ENCODE measurements around the gene GRM8. TPM values are rescaled to one million over a fixed set of nuclear protein-coding genes. Genes with fewer than 3 reads are reported as not detected.

GRM8 gene
- total RNA-seq, 8 experiments from 2014 or later, result 0.35 to 4.8 (median 2.7) TPM; not detected in 1

DNA sequence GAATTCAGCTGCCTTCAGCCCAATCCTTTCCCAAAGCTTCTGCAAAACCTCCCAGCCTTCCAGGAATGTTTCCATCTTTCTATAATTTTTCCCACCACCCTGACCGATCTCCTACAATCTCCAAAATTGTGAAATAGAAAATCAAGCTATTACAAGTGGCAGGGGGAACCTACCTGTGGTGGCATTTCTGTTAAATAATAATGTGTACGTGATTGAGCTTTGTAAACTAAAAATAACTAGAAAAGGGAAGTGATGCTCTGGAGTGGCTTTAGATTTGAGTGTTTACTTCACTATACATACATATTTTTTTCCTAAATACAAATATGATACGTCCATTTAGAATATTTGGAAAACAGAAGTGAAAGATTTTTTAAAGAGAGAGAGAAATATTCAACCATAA is 593.6 kb downstream of the GRM8 start:
- no peak for ATAC-seq (replicated peaks in 6 of 8)
- H3K4me3 ChIP-seq, result no peak overlapping the region
- 0 to 100% (median 84%) methylated on average over 1 to 3 of the region's 3 CpGs for WGBS, 10 experiments
- in situ Hi-C loops (cut with MboI; ENCODE audit: low pct_unique_long_range_greater_than_20kb in 2 of 9, low sequenced_read_pairs in 9 of 9, unreplicated experiment in 9 of 9), result no loop called here
- no peak overlapping the region for H3K27ac ChIP-seq
- no peaks in the 10 kb centered on the region for H3K4me1 ChIP-seq (replicated peaks in 1 of 2)

DNA sequence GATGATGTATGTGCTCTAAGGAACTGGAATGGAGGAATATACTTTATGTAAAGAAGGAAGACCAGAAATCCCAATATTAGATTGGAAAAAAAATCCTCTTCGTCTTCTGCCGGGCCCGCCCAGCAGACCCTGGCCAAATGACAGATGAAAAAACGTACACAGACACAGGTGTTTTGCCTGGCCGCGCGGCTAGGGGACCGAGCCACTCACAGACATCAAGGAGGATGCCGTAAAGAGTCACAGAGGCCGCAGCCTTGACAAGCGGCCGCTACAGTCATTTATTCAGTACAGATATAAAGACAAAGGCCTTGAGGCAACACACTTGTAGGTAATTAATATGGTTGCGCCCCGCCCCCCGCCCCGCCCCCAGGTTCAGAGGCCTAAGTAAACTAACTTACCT is 594.1 kb downstream of the GRM8 start:
- no peaks in the 10 kb centered on the region for H3K4me1 ChIP-seq (replicated peaks in 1 of 2)
- no peak overlapping the region for H3K27ac ChIP-seq
- ATAC-seq (replicated peaks in 6 of 8), result no peak
- 9 to 92% (median 78%) methylated on average over 1 to 13 of the region's 16 CpGs; no CpG with 5 or more reads in 4 of the 10 experiments for WGBS, 10 experiments
- in situ Hi-C loops (cut with MboI; ENCODE audit: low pct_unique_long_range_greater_than_20kb in 2 of 9, low sequenced_read_pairs in 9 of 9, unreplicated experiment in 9 of 9), result no loop called here
- no peak overlapping the region for H3K4me3 ChIP-seq

DNA sequence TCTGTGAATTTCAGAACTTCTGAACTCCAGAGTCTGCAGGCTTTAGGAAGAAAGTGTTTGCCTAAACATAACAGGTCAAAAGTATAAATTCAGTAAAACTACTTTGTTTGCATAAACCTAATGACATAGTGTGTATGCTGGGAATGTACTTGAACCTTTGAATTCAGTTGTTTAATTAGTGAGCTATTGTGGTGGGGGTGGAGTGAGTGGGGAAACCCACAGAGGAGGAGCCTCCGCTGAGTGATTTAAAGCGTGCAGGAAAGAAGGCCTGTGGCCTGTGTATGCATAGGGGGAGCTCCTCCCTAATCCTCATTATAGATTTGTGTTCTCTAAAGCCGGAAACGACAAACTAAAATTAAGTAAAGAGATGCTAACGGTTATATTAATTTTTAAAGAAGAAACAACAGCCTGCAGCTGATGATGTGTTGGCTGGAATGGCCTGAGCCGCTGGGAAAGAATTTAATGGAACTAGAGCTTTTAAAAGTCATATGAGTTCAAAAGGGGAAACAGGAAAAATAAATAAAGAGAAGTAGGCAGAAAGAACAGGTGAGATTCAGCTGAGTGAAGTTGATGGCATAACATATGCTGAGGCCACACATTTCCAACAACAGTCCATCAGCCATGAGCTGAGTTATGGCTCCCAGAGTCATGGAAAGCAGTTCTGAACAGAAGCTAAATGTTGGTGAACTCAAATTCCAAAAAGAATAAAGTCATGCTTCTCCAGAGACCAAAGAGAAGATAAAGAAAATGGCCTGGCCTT is 595.0 kb downstream of the GRM8 start:
- Histone ChIP-seq H3K4me3 (no peak overlapping the region), H3K4me1 (replicated peaks in 1 of 2) (no peaks in the 10 kb centered on the region), H3K27ac (no peak overlapping the region)
- in situ Hi-C loops (cut with MboI; ENCODE audit: low pct_unique_long_range_greater_than_20kb in 2 of 9, low sequenced_read_pairs in 9 of 9, unreplicated experiment in 9 of 9), result no loop called here
- 15 to 85% (median 70%) methylated on average over 2 to 6 of the region's 6 CpGs for WGBS, 10 experiments
- peak in 1 of 8 experiments; percentile 26 for ATAC-seq (replicated peaks in 6 of 8)

DNA sequence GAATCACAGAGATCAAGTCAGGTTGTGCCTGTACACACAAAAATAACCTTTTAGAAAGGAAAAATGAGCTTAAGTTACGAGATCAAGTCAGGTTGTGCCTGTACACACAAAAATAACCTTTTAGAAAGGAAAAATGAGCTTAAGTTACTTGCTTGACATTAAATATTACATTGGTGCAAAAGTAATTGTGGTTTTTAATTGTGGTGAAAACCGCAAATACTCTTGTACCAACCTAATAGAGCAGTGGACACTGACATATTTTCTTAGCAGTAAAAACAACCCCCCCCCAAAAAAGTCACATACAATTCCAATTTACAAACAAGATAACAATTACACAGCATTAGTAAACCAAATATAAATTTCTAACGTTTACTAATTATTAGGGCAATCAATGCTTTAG is 595.6 kb downstream of the GRM8 start:
- WGBS, 10 experiments, result 3 to 100% (median 70%) methylated on average over 1 to 3 of the region's 3 CpGs; no CpG with 5 or more reads in 1 of the 10 experiments
- in situ Hi-C loops (cut with MboI; ENCODE audit: low pct_unique_long_range_greater_than_20kb in 2 of 9, low sequenced_read_pairs in 9 of 9, unreplicated experiment in 9 of 9), result no loop called here

DNA sequence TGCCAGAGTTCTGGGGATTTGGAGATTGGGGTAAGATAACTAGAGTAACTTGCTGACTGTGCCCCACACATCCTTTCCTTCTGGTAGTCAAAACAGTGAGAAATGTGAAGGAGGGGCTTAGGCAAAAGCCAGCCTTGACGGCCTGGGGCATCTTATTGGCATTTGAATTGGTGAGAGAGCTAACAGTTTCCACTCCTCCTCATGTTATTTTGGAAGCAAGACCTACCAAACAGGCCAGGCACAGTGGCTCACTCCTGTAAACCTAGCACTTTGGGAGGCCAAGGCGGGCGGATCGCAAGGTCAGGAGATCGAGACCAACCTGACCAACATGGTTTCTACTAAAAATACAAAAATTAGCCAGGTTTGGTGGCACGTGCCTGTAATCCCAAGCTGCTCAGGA is 596.6 kb downstream of the GRM8 start:
- Histone ChIP-seq H3K27ac (no peak overlapping the region), H3K4me3 (no peak overlapping the region), H3K4me1 (replicated peaks in 1 of 2) (no peaks in the 10 kb centered on the region)
- in situ Hi-C loops (cut with MboI; ENCODE audit: low pct_unique_long_range_greater_than_20kb in 2 of 9, low sequenced_read_pairs in 9 of 9, unreplicated experiment in 9 of 9), result no loop called here
- no peak for ATAC-seq (replicated peaks in 6 of 8)
- 0 to 100% (median 42%) methylated on average over 1 to 5 of the region's 6 CpGs; no CpG with 5 or more reads in 4 of the 10 experiments for WGBS, 10 experiments

More for the DNA sequence above, 595.6 kb downstream of the GRM8 start:
- ATAC-seq (replicated peaks in 6 of 8), result no peak
- Histone ChIP-seq H3K27ac (no peak overlapping the region), H3K4me1 (replicated peaks in 1 of 2) (no peaks in the 10 kb centered on the region), H3K4me3 (no peak overlapping the region)

DNA sequence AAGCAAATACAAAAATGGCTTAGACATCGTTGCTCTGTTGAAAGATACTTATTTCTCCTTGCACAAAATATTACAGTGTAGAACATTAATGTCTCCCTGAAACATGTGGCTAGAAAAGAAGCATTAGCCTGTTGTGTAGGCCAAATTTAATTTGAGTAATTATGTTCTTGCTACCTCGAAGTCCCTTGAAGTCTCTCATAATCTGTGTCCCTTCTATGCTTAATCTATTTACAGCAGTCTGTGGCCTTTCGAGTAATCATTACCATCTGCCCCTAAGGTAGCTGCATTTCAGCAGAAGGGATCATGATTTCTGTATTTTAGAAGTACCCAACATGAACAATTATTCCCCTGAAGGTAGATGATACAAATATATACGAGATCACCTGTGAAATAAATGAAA is 615.2 kb downstream of the GRM8 start:
- WGBS, 10 experiments, result 0 to 93% (median 74%) methylated on average over 1 to 4 of the region's 4 CpGs
- Histone ChIP-seq H3K27ac (no peak overlapping the region), H3K4me1 (replicated peaks in 1 of 2) (no peaks in the 10 kb centered on the region), H3K4me3 (no peak overlapping the region)
- ATAC-seq (replicated peaks in 6 of 8), result no peak
- in situ Hi-C loops (cut with MboI; ENCODE audit: low pct_unique_long_range_greater_than_20kb in 2 of 9, low sequenced_read_pairs in 9 of 9, unreplicated experiment in 9 of 9), result no loop called here

DNA sequence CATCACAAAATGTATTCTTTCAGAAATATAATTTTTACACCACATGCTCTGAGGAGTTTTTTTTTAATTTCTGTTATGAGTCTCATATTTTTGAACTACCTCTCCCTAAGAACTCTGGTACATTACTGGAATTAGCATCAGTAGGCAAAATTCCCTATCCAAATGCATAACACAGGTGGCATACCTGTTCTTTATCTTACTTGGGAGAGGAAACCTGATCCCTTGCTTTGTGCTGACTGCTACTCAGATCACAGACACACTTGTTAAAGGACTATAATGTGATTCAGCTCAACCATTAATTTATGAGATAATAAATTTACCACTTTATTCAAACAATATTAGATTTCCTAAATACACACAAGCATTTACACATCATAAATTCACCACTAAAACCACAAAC is 617.2 kb downstream of the GRM8 start:
- H3K4me3 ChIP-seq, result no peak overlapping the region
- no peak overlapping the region for H3K27ac ChIP-seq
- no peaks in the 10 kb centered on the region for H3K4me1 ChIP-seq (replicated peaks in 1 of 2)
- in situ Hi-C loops (cut with MboI; ENCODE audit: low pct_unique_long_range_greater_than_20kb in 2 of 9, low sequenced_read_pairs in 9 of 9, unreplicated experiment in 9 of 9), result no loop called here
- no peak for ATAC-seq (replicated peaks in 6 of 8)

DNA sequence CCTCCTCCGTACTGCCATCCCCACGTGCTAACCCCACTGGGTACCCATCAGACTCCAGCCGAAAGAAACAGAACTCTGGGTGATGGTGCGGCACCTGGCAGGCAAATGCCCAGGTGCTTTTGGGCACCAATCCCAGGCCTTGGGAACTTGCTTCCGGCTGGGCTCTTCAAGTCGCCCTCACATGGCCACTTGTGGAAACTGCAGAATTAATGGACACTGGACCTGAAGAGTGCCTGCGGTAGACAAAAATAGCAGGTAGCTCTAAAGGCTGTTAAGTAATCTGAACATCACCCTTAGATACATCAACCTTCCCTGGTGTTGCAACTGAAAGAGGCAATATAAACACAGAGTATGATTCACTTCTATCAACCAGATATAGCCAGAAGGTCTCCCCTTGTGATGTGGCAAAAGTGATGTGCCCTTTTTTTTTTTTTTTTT is 644.4 kb downstream of the GRM8 start:
- Histone ChIP-seq H3K4me1 (replicated peaks in 1 of 2) (peaks cover 0 to 11% of the 10 kb centered on the region in 2 donors), H3K4me3 (no peak overlapping the region), H3K27ac (no peak overlapping the region)
- in situ Hi-C loops (cut with MboI; ENCODE audit: low pct_unique_long_range_greater_than_20kb in 2 of 9, low sequenced_read_pairs in 9 of 9, unreplicated experiment in 9 of 9), result no loop called here
- 53 to 100% (median 78%) methylated on average over 1 to 5 of the region's 7 CpGs; no CpG with 5 or more reads in 4 of the 10 experiments for WGBS, 10 experiments
- ATAC-seq (replicated peaks in 6 of 8), result no peak

DNA sequence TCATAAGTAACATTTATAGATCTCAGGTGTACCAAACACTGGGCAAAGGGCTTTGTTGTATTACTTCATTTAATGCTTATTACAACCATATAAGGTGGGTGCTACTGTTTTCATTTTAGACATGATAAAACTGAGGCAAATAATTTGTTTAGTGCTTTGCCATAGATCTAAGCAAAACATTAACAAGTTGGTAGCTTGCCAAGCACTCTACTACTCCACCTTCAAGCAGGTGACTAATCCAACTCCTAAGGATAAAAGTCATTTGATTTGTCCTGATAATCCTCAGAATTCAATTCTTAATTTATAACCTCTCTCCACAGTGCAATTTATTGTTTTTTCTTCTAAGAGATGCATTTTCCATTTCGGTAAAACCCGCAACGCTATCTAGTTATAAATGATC is 646.4 kb downstream of the GRM8 start:
- in situ Hi-C loops (cut with MboI; ENCODE audit: low pct_unique_long_range_greater_than_20kb in 2 of 9, low sequenced_read_pairs in 9 of 9, unreplicated experiment in 9 of 9), result no loop called here
- Histone ChIP-seq H3K27ac (no peak overlapping the region), H3K4me3 (no peak overlapping the region), H3K4me1 (replicated peaks in 1 of 2) (peaks cover 0 to 11% of the 10 kb centered on the region in 2 donors)
- no peak for ATAC-seq (replicated peaks in 6 of 8)
- WGBS, 10 experiments, result 29 to 100% (median 94%) methylated on average over 3 of the region's 3 CpGs; no CpG with 5 or more reads in 1 of the 10 experiments

DNA sequence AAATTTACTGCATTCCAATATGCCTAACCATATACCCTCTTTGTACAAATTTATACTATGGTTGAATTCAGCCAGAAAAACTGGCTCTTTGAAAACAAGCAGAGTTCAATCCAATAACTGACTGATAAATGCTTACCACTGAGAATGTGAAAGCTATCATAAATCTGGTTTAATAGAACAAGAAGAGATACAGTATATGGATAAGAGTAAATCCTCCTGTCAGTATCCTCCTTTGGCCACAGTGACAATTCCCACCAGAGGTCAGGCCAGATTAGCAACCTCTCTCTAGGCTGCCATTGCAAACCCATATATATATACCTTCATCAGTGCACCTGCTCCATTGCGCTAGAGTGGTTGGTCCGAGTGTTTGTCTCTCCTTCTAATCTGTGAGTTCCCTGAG is 647.2 kb downstream of the GRM8 start:
- Histone ChIP-seq H3K4me3 (no peak overlapping the region), H3K4me1 (replicated peaks in 1 of 2) (peaks cover 0 to 11% of the 10 kb centered on the region in 2 donors), H3K27ac (no peak overlapping the region)
- 0 to 100% (median 93%) methylated on average over 1 to 2 of the region's 2 CpGs; no CpG with 5 or more reads in 5 of the 10 experiments for WGBS, 10 experiments
- in situ Hi-C loops (cut with MboI; ENCODE audit: low pct_unique_long_range_greater_than_20kb in 2 of 9, low sequenced_read_pairs in 9 of 9, unreplicated experiment in 9 of 9), result no loop called here
- no peak for ATAC-seq (replicated peaks in 6 of 8)

DNA sequence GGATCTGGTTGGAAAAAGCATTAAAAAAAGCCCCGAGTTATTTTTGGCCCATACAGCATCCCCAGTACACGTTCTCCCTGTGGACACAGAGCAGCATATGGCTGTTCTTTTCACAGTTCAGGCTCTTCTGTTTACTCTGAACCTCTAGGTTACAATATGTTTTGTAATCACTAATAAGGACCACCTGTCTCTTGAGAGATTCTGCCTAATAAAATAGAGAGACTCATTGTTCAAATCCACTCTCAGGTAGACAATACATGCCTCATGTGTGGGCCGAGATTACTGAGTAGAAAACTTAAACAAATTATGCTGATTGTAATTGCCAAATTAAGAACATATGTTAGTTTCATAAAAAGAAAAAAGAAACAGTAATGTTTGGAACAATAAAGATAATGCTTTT is 647.7 kb downstream of the GRM8 start:
- Histone ChIP-seq H3K4me1 (replicated peaks in 1 of 2) (peaks cover 0 to 11% of the 10 kb centered on the region in 2 donors), H3K4me3 (no peak overlapping the region), H3K27ac (no peak overlapping the region)
- WGBS, 10 experiments, result 0 to 69% (median 36%) methylated on average over 2 to 3 of the region's 3 CpGs; no CpG with 5 or more reads in 1 of the 10 experiments
- ATAC-seq (replicated peaks in 6 of 8), result no peak
- in situ Hi-C loops (cut with MboI; ENCODE audit: low pct_unique_long_range_greater_than_20kb in 2 of 9, low sequenced_read_pairs in 9 of 9, unreplicated experiment in 9 of 9), result no loop called here

DNA sequence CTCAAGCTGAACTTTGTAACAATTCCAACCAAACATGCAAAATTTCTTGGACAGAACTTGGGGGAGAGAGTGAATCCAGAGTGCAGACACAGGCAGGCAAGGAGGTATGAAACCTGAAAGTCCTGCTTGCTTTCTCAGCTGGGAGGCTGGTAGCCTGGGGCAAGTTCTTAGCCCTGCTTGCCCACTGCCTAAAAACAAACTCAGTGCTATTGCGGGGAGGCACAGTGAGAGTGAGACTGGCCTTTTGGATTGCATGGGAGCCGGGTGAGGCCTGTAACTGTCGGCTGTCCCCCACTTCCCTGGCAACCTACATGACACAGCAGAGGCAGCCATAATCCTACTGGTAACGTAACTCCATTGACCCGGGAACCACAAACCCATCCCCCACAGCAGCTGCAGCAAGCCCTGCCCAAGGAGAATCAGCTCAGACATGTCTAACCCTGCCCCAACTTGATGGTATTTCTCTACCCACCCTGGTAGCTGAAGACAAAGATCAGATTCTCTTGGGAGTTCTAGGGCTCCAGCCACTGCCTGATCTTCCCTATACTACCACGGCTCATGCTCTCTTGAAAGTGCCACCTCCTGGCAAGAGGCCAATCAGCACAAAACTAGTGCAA is 663.6 kb downstream of the GRM8 start:
- in situ Hi-C loops (cut with MboI; ENCODE audit: low pct_unique_long_range_greater_than_20kb in 2 of 9, low sequenced_read_pairs in 9 of 9, unreplicated experiment in 9 of 9), result no loop called here
- Histone ChIP-seq H3K27ac (no peak overlapping the region), H3K4me1 (replicated peaks in 1 of 2) (no peaks in the 10 kb centered on the region), H3K4me3 (no peak overlapping the region)
- ATAC-seq (replicated peaks in 6 of 8), result no peak
- WGBS, 10 experiments, result 0 to 100% (median 68%) methylated on average over 1 to 6 of the region's 6 CpGs; no CpG with 5 or more reads in 3 of the 10 experiments

DNA sequence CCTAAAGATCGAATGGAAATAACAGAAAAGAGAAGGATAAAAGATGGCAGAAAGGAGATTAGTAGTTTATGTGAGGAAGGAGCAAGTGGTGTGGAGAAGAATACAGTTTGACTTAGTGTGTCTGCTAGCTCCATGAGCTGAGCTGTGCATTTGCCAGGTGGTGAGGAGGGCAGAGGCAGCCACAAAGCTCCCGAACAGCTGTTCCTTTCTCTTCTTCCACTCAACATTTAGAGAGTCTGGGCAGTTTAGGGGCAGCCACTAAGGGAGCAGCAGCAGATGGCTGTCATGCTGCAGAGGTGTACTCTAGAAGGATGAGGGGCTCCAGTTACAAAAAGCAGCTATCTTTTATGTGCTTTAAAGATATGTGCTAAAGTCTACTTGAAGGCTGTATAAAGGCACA is 674.4 kb downstream of the GRM8 start:
- Histone ChIP-seq H3K27ac (no peak overlapping the region), H3K4me3 (no peak overlapping the region), H3K4me1 (replicated peaks in 1 of 2) (no peaks in the 10 kb centered on the region)
- in situ Hi-C loops (cut with MboI; ENCODE audit: low pct_unique_long_range_greater_than_20kb in 2 of 9, low sequenced_read_pairs in 9 of 9, unreplicated experiment in 9 of 9), result no loop called here
- 0 to 100% (median 37%) methylated on average over 1 to 2 of the region's 2 CpGs; no CpG with 5 or more reads in 2 of the 10 experiments for WGBS, 10 experiments
- ATAC-seq (replicated peaks in 6 of 8), result peak in 4 of 8 experiments; percentile 28 to 48 (median 41)

All from motor neuron (in vitro differentiated cells).